Left ventricle myocardium superior (tissue), 1 donor: Measurements from ENCODE around the gene TLN1. TPM values are rescaled to one million over a fixed set of nuclear protein-coding genes. Genes with fewer than 3 reads are reported as not detected.

Experiments used
- ATAC-seq: fragments of 200-7000 bp; cut with Tn5 transposase; one replicate; pipeline ENCODE4 v1.9.1; 2020; ENCODE audit warnings: mild to moderate bottlenecking, moderate library complexity
- DNase-seq: peaks from one replicate; pipeline ENCODE4 v3.0.0-alpha.2; 2020
- intact Hi-C: fragments of 100-400 bp; cut with micrococcal nuclease; formaldehyde crosslinking; loops from one replicate; pipeline ENCODE4 v1.11.0; 2022
- total RNA-seq: library from RNA; stranded (reverse); fragmentation: NEBNext Ultra II Directional; extraction: Animal tissue kit (Norgen Biotek cat#: 25700); gene quantifications from one replicate; pipeline ENCODE4 v1.2.1, GENCODE V29; 2021
- donor health status: DM: no; HTN: yes; CAD: no; lungs with severe emphysema.

The TLN1 gene
- total RNA-seq, 1 donor from 2014 or later: 243 TPM

GRCh38 chr9:35691757-35692301 is 40.2 kb downstream of the TLN1 start:
- intact Hi-C loops: no loop called here
- ATAC-seq: no peak
- no peak for DNase-seq

- no peak for ATAC-seq
- DNase-seq: no peak
- intact Hi-C loops: no loop called here
Observed at GRCh38 chr9:35691334-35691650, 40.7 kb downstream of the TLN1 start.

- intact Hi-C loops: no loop called here
- DNase-seq (peak; percentile 90), ATAC-seq (peak; percentile 68)
Observed at GRCh38 chr9:35690614-35691333, 41.2 kb downstream of the TLN1 start.

GRCh38 chr9:35690294-35690613 is 41.7 kb downstream of the TLN1 start:
- DNase-seq (no peak), ATAC-seq (no peak)
- intact Hi-C loops: no loop called here

GRCh38 chr9:35689542-35690293 is 42.3 kb downstream of the TLN1 start, which contains the start of gene TPM2:
Gene TPM2 (minus strand): TSS chr9:35689925. CDS start chr9:35689817, 108 bp downstream.
- peak; percentile 91 for DNase-seq
- intact Hi-C loops: no loop called here
- ATAC-seq: peak; percentile 78

GRCh38 chr9:35688558-35689541 is 43.1 kb downstream of the TLN1 start:
- intact Hi-C loops: no loop called here
- DNase-seq (no peak), ATAC-seq (no peak)

- ATAC-seq: peak; percentile 15
- intact Hi-C loops: no loop called here
- DNase-seq: peak; percentile 59
Observed at GRCh38 chr9:35687972-35688557, 43.9 kb downstream of the TLN1 start.

GRCh38 chr9:35687306-35687705 is 44.7 kb downstream of the TLN1 start:
- intact Hi-C loops: no loop called here
- no peak for ATAC-seq
- no peak for DNase-seq

GRCh38 chr9:35686222-35687203 is 45.5 kb downstream of the TLN1 start:
- ATAC-seq: peak; percentile 42
- intact Hi-C loops: no loop called here
- peak; percentile 46 for DNase-seq

GRCh38 chr9:35685506-35685905 is 46.5 kb downstream of the TLN1 start:
- ATAC-seq (no peak), DNase-seq (peak; percentile 51)
- intact Hi-C loops: no loop called here

GRCh38 chr9:35684921-35685320 is 47.1 kb downstream of the TLN1 start:
- ATAC-seq: no peak
- intact Hi-C loops: no loop called here
- DNase-seq: no peak

GRCh38 chr9:35683323-35683722 is 48.7 kb downstream of the TLN1 start:
- ATAC-seq: no peak
- intact Hi-C loops: no loop called here
- no peak for DNase-seq

- DNase-seq (no peak), ATAC-seq (no peak)
- intact Hi-C loops: no loop called here
Observed at GRCh38 chr9:35682520-35683315, 49.3 kb downstream of the TLN1 start.

- ATAC-seq: no peak
- no peak for DNase-seq
- intact Hi-C loops: no loop called here
Observed at GRCh38 chr9:35682051-35682450, 49.9 kb downstream of the TLN1 start.

- intact Hi-C loops: no loop called here
- no peak for ATAC-seq
- DNase-seq: no peak
Observed at GRCh38 chr9:35681341-35682002, 50.5 kb downstream of the TLN1 start.

GRCh38 chr9:35680331-35681105 is 51.5 kb downstream of the TLN1 start:
- intact Hi-C loops: no loop called here
- no peak for DNase-seq
- ATAC-seq: peak; percentile 12
